Neural cell (in vitro differentiated cells): ENCODE data around the gene ATG7.

Experiments
- CTCF ChIP-seq: fragments of 450-650 bp; IDR thresholded peaks from 2 replicates; pipeline ENCODE4 v1.5.1; 2014; ENCODE audit warnings: antibody characterized with exemption, mild to moderate bottlenecking, moderate library complexity; ENCODE audit not compliant: poor library complexity, severe bottlenecking
- EP300 ChIP-seq: fragments of 450-650 bp; conservative IDR thresholded peaks from 2 replicates; pipeline ENCODE4 v1.6.1; 2014; ENCODE audit warnings: antibody characterized with exemption, mild to moderate bottlenecking, moderate library complexity; ENCODE audit not compliant: poor library complexity, severe bottlenecking
- EZH2 ChIP-seq: fragments of 200-600, 300-800 bp; shearing (Covaris generic), sonication (generic); IDR thresholded peaks from 2 replicates; pipeline ENCODE4 v1.6.1; 2014; ENCODE audit warnings: antibody characterized with exemption, low read length, borderline replicate concordance, mild to moderate bottlenecking; ENCODE audit not compliant: insufficient read depth, poor library complexity, severe bottlenecking
- MXI1 ChIP-seq: fragments of 450-650 bp; conservative IDR thresholded peaks from 2 replicates; pipeline ENCODE4 v1.6.1; 2014; ENCODE audit warnings: antibody characterized with exemption, mild to moderate bottlenecking; ENCODE audit not compliant: poor library complexity, severe bottlenecking
- POLR2AphosphoS5 ChIP-seq: IDR thresholded peaks from 2 replicates; pipeline ENCODE4 v1.6.1; 2012
- RAD21 ChIP-seq: fragments of 450-650 bp; conservative IDR thresholded peaks from 2 replicates; pipeline ENCODE4 v1.6.1; 2014; ENCODE audit warnings: antibody characterized with exemption, mild to moderate bottlenecking, moderate library complexity
- REST ChIP-seq: IDR thresholded peaks from 2 replicates; pipeline ENCODE4 v1.6.1; 2012; ENCODE audit warnings: borderline replicate concordance
- SMC3 ChIP-seq: fragments of 450-650 bp; conservative IDR thresholded peaks from 2 replicates; pipeline ENCODE4 v1.6.1; 2014; ENCODE audit warnings: antibody characterized with exemption, mild to moderate bottlenecking, moderate library complexity; ENCODE audit not compliant: poor library complexity
- TAF1 ChIP-seq: IDR thresholded peaks from 2 replicates; pipeline ENCODE4 v1.6.1; 2012; ENCODE audit warnings: low read depth

- TF ChIP-seq POLR2AphosphoS5 (no peak), CTCF (no peak), EZH2 (no peak), REST (no peak), EP300 (no peak), MXI1 (no peak), SMC3 (no peak), RAD21 (no peak), TAF1 (no peak)
These were observed 283.9 kb downstream of the ATG7 start for GRCh38 chr3:11555881-11556633.
